BJ (cell line): ENCODE measurements around the gene MND1. TPM values are rescaled to one million over a fixed set of nuclear protein-coding genes. Genes with fewer than 3 reads are reported as not detected.
"Not testable (repeated sequence)": the region's sequence is repeated elsewhere in the genome, so short reads cannot be mapped to it uniquely, and the experiment has no call there.

Experiments
- CTCF ChIA-PET: fragments of 350-600 bp; formaldehyde crosslinking; extraction: SDS; loops from one replicate; lab custom pipeline; 2021; ENCODE audit warnings: antibody characterized with exemption, inconsistent platforms; lab: Yijun Ruan, JAX
- POLR2A ChIA-PET: fragments of 300-600 bp; sonication (Branson Sonifier 250); formaldehyde crosslinking; extraction: SDS; loops from one replicate; lab custom pipeline; 2021; ENCODE audit warnings: antibody characterized with exemption; lab: Charles Lee
- DNase-seq: peaks from one replicate; pipeline ENCODE4 v3.0.0-alpha.2; 2011; ENCODE audit warnings: low read depth
- H3K27me3 ChIP-seq: 2 replicates; pipeline ENCODE4 v1.6.0; 2011; ENCODE audit warnings: low read length; ENCODE audit not compliant: control insufficient read depth, insufficient read depth
- H3K36me3 ChIP-seq: 2 replicates; pipeline ENCODE4 v1.5.1; 2011; ENCODE audit warnings: low read length; ENCODE audit not compliant: control insufficient read depth, insufficient read depth
- H3K4me3 ChIP-seq: 2 replicates; pipeline ENCODE4 v1.5.1; 2011; ENCODE audit warnings: low read depth, mild to moderate bottlenecking, control low read depth, low read length
- polyA plus RNA-seq: library from polyadenylated mRNA; depleted of rRNA; stranded (reverse); fragments of >200 nt; gene quantifications from 2 replicates; pipeline ENCODE4 v1.2.3, GENCODE V29; 2011; rRNA removed
- small RNA-seq: library from RNA; depleted of rRNA; stranded (forward); fragments of <200 nt; gene quantifications from one replicate; pipeline ENCODE3, GENCODE V24; 2012; ENCODE audit warnings: low replicate concordance, low read depth; ENCODE audit not compliant: insufficient read length
- TF ChIP-seq, protein P1 (sequence below): IDR thresholded peaks from 2 replicates; pipeline ENCODE4 v1.5.1; 2011; ENCODE audit warnings: low read depth, mild to moderate bottlenecking, control low read depth, inconsistent platforms, low read length, moderate library complexity; ENCODE audit not compliant: insufficient read depth

MND1 gene
- polyA plus RNA-seq, 1 experiment = 0.44 TPM

- ChIA-PET CTCF (no interaction called here), POLR2A (no interaction called here)
- no peak for DNase-seq
- Histone ChIP-seq H3K36me3 (no peaks in the 10 kb centered on the region), H3K4me3 (no peak overlapping the region), H3K27me3 (no peaks in the 10 kb centered on the region)
- TF ChIP-seq, protein P1, sequence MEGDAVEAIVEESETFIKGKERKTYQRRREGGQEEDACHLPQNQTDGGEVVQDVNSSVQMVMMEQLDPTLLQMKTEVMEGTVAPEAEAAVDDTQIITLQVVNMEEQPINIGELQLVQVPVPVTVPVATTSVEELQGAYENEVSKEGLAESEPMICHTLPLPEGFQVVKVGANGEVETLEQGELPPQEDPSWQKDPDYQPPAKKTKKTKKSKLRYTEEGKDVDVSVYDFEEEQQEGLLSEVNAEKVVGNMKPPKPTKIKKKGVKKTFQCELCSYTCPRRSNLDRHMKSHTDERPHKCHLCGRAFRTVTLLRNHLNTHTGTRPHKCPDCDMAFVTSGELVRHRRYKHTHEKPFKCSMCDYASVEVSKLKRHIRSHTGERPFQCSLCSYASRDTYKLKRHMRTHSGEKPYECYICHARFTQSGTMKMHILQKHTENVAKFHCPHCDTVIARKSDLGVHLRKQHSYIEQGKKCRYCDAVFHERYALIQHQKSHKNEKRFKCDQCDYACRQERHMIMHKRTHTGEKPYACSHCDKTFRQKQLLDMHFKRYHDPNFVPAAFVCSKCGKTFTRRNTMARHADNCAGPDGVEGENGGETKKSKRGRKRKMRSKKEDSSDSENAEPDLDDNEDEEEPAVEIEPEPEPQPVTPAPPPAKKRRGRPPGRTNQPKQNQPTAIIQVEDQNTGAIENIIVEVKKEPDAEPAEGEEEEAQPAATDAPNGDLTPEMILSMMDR = no peak
Observed at GRCh38 chr4:153452658-153453378, 108.3 kb downstream of the MND1 start.

DNA sequence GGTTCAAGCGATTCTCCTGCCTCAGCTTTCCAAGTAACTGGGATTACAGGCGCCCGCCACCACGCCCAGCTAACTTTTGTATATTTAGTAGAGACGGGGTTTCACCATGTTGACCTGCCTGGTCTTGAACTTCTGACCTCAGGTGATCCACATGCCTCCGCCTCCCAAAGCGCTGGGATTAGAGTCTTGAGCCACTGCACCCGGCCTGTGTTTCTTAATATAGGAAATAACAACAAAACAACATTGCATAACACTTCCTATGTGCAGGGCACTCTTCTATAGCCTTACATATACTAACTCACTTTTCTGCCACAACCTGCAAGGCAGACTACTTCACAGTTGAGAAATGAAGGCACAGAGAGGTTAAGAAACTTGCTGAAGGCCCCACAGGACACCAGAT lies 108.9 kb downstream of the MND1 start:
- Histone ChIP-seq H3K27me3 (no peaks in the 10 kb centered on the region), H3K36me3 (no peaks in the 10 kb centered on the region), H3K4me3 (no peak overlapping the region)
- ChIA-PET CTCF (no interaction called here), POLR2A (no interaction called here)
- TF ChIP-seq, protein P1 = no peak
- no peak for DNase-seq

- TF ChIP-seq, protein P1 = no peak
- no peaks in the 10 kb centered on the region for H3K27me3 ChIP-seq
- no peak overlapping the region for H3K4me3 ChIP-seq
- CTCF ChIA-PET = interaction anchor here (1.4 kb wide), 1 partner anchor 42 kb away, joined by 3 read pairs; no protein-coding TSS in a partner anchor
- POLR2A ChIA-PET = no interaction called here
- H3K36me3 ChIP-seq = no peaks in the 10 kb centered on the region
- DNase-seq = no peak
Observed at GRCh38 chr4:153458969-153459368, 114.5 kb downstream of the MND1 start.

- DNase-seq, H3K27me3 ChIP-seq, H3K4me3 ChIP-seq, CTCF ChIA-PET, H3K36me3 ChIP-seq, POLR2A ChIA-PET: not testable (repeated sequence)
Observed at GRCh38 chr4:153461549-153461948, 117.1 kb downstream of the MND1 start.

- H3K27me3 ChIP-seq = no peaks in the 10 kb centered on the region
- H3K36me3 ChIP-seq = no peaks in the 10 kb centered on the region
- ChIA-PET CTCF (no interaction called here), POLR2A (no interaction called here)
- TF ChIP-seq, protein P1 = no peak
- H3K4me3 ChIP-seq = no peak overlapping the region
- DNase-seq = no peak
Observed at GRCh38 chr4:153464068-153464467, 119.6 kb downstream of the MND1 start.

Small RNA genes within 50 kb of the gene (small RNA-seq; reads per million reads assigned to genes)
- not detected for gene RN7SL419P

Other genes with a start within 250 kb of the MND1 start
- 24.5 and 34.1 TPM in 2 replicates for gene TRIM2, start 140.2 kb upstream of the MND1 start, polyA plus RNA-seq
- 6.0 and 7.5 TPM in 2 replicates for gene TMEM131L, start 121.7 kb downstream of the MND1 start, polyA plus RNA-seq